AG04450 (cell line): ENCODE data around the gene C18orf54. TPM values are rescaled to one million over a fixed set of nuclear protein-coding genes. Genes with fewer than 3 reads are reported as not detected.

Experiments
- CTCF ChIA-PET: fragments of 300-600, 350-600 bp; formaldehyde crosslinking; extraction: SDS; loops from one replicate; lab custom pipeline; 2022; ENCODE audit warnings: antibody characterized with exemption, inconsistent platforms; lab: Charles Lee
- POLR2A ChIA-PET: fragments of 350-600 bp; formaldehyde crosslinking; extraction: SDS; loops from one replicate; lab custom pipeline; 2021; ENCODE audit warnings: antibody characterized with exemption, inconsistent platforms; lab: Yijun Ruan, JAX
- DNase-seq: peaks from one replicate; pipeline ENCODE4 v3.0.0-alpha.2; 2011; ENCODE audit warnings: low read depth, low spot score
- H3K27ac ChIP-seq: one replicate; pipeline ENCODE4 v1.5.1; 2012; ENCODE audit warnings: low read depth, low read length, control low read depth
- H3K27me3 ChIP-seq: one replicate; pipeline ENCODE4 v1.6.0; 2012; ENCODE audit warnings: low read length; ENCODE audit not compliant: control insufficient read depth, insufficient read depth
- H3K4me3 ChIP-seq: 2 replicates; pipeline ENCODE4 v1.5.1; 2011; ENCODE audit warnings: mild to moderate bottlenecking, low read depth, low read length, control low read depth
- H3K9me3 ChIP-seq: 2 replicates; pipeline ENCODE4 v1.5.1; 2012; ENCODE audit warnings: low read length; ENCODE audit not compliant: control insufficient read depth, insufficient read depth
- CTCF ChIP-seq: IDR thresholded peaks from 2 replicates; pipeline ENCODE4 v1.5.1; 2011; ENCODE audit warnings: low read depth, low read length, control low read depth, inconsistent platforms
- polyA plus RNA-seq: library from polyadenylated mRNA; depleted of rRNA; stranded (reverse); fragments of >200 nt; gene quantifications from 2 replicates; pipeline ENCODE4 v1.2.3, GENCODE V29; 2011; rRNA removed
- small RNA-seq: library from RNA; depleted of rRNA; stranded (forward); fragments of <200 nt; gene quantifications from one replicate; pipeline ENCODE3, GENCODE V24; 2012; ENCODE audit warnings: low read depth; ENCODE audit not compliant: insufficient read length

The C18orf54 gene
- polyA plus RNA-seq, 1 experiment: 3.8 TPM

- POLR2A ChIA-PET: no interaction called here
- Histone ChIP-seq H3K4me3 (no peak overlapping the region), H3K9me3 (no peaks in the 10 kb centered on the region), H3K27me3 (no peaks in the 10 kb centered on the region), H3K27ac (no peak overlapping the region)
- TF ChIP-seq CTCF: no peak
- DNase-seq: no peak
- CTCF ChIA-PET: no interaction called here
Observed at GRCh38 chr18:54411781-54412180, 54.1 kb downstream of the C18orf54 start.

- no peaks in the 10 kb centered on the region for H3K27me3 ChIP-seq
- no peak for TF ChIP-seq CTCF
- H3K9me3 ChIP-seq: no peaks in the 10 kb centered on the region
- DNase-seq: no peak
- no peak overlapping the region for H3K27ac ChIP-seq
- POLR2A ChIA-PET: no interaction called here
- CTCF ChIA-PET: interaction anchor here (1.2 kb wide), 1 partner anchor 23 kb away, joined by 4 read pairs; no protein-coding TSS in a partner anchor
- H3K4me3 ChIP-seq: no peak overlapping the region
Observed at GRCh38 chr18:54415086-54415485, 57.4 kb downstream of the C18orf54 start.

GRCh38 chr18:54416436-54416835, 58.7 kb downstream of the C18orf54 start:
- ChIA-PET CTCF (interaction anchor here (0.6 to 1.1 kb wide), 2 partner anchors 24 to 230 kb away, joined by 3 to 4 read pairs; no protein-coding TSS in a partner anchor), POLR2A (no interaction called here)
- DNase-seq: no peak
- TF ChIP-seq CTCF: no peak
- Histone ChIP-seq H3K9me3 (no peaks in the 10 kb centered on the region), H3K4me3 (no peak overlapping the region), H3K27ac (no peak overlapping the region), H3K27me3 (no peaks in the 10 kb centered on the region)

- Histone ChIP-seq H3K27me3 (no peaks in the 10 kb centered on the region), H3K4me3 (no peak overlapping the region), H3K27ac (no peak overlapping the region), H3K9me3 (no peaks in the 10 kb centered on the region)
- ChIA-PET CTCF (interaction anchor here (0.8 kb wide), 1 partner anchor 13 kb away, joined by 3 read pairs; no protein-coding TSS in a partner anchor), POLR2A (no interaction called here)
- no peak for TF ChIP-seq CTCF
- no peak for DNase-seq
Observed at GRCh38 chr18:54423831-54424230, 66.1 kb downstream of the C18orf54 start.

- DNase-seq: no peak
- Histone ChIP-seq H3K27me3 (no peaks in the 10 kb centered on the region), H3K27ac (no peak overlapping the region), H3K9me3 (no peaks in the 10 kb centered on the region), H3K4me3 (no peak overlapping the region)
- no peak for TF ChIP-seq CTCF
- POLR2A ChIA-PET: no interaction called here
- CTCF ChIA-PET: no interaction called here
Observed at GRCh38 chr18:54426085-54426665, 68.5 kb downstream of the C18orf54 start.

Small RNA genes lying within 50 kb of the gene (small RNA-seq; reads per million reads assigned to genes)
- not detected for gene SNRPGP2

Other genes starting within 250 kb of the C18orf54 start
- 30.6 and 31.8 TPM in 2 replicates for gene MBD2, start 133.2 kb upstream of the C18orf54 start, polyA plus RNA-seq
- gene POLI, start 88.4 kb upstream of the C18orf54 start, polyA plus RNA-seq: 15.4 and 24.6 TPM in 2 replicates
- gene STARD6, start within 50 bp of the C18orf54 start, polyA plus RNA-seq: 0.14 TPM in 1 of 2 replicates, not detected in the other
- not detected in 2 replicates for gene DYNAP, start 233.3 kb downstream of the C18orf54 start, polyA plus RNA-seq